Natural killer cell (primary cell): ENCODE results near the gene SMPD3. TPM values are rescaled to one million over a fixed set of nuclear protein-coding genes. Genes with fewer than 3 reads are reported as not detected.

Experiments used
- ATAC-seq, 3 donors: fragments of 150-1000 bp in 2 of 3; fragments of 200-7000 bp in 1 of 3; cut with Tn5 transposase; 1 replicate in 1 of 3; 2 replicates in 2 of 3; pipeline ENCODE4 v1.10.0; 2021; ENCODE audit warnings: mild to moderate bottlenecking in 2 of 3, moderate library complexity in 2 of 3
- DNase-seq, 2 donors: peaks; one replicate each; pipeline versions ENCODE4 v3.0.0 to v3.0.0-alpha.2; 2013 to 2021; ENCODE audit warnings: mixed read lengths in 1 of 2
- H3K27ac ChIP-seq: one replicate; pipeline ENCODE4 v1.5.1; 2013; ENCODE audit warnings: mild to moderate bottlenecking, low read length
- H3K27me3 ChIP-seq: one replicate; pipeline ENCODE4 v1.6.1; 2013; ENCODE audit warnings: low read length; ENCODE audit not compliant: control insufficient read depth, insufficient read depth
- H3K36me3 ChIP-seq: one replicate; pipeline ENCODE4 v1.6.1; 2013; ENCODE audit warnings: low read length; ENCODE audit not compliant: control insufficient read depth, insufficient read depth
- H3K4me1 ChIP-seq: one replicate; pipeline ENCODE4 v1.6.1; 2013; ENCODE audit warnings: low read length; ENCODE audit not compliant: control insufficient read depth, insufficient read depth
- H3K4me3 ChIP-seq: one replicate; pipeline ENCODE4 v1.5.1; 2013; ENCODE audit warnings: low read length
- H3K9me3 ChIP-seq: one replicate; pipeline ENCODE4 v1.6.1; 2013; ENCODE audit warnings: low read length; ENCODE audit not compliant: control insufficient read depth, insufficient read depth
- H3K27ac Mint-ChIP-seq, 2 donors: one replicate each; pipeline ENCODE4 v1.8.0; 2022; ENCODE audit warnings: mild to moderate bottlenecking in 2 of 2, mixed read lengths in 2 of 2, moderate library complexity in 1 of 2
- H3K27me3 Mint-ChIP-seq, 2 donors: one replicate each; pipeline ENCODE4 v1.8.0; 2022; ENCODE audit warnings: low read depth in 2 of 2, mixed read lengths in 2 of 2
- H3K36me3 Mint-ChIP-seq: one replicate; pipeline ENCODE4 v1.8.0; 2022; ENCODE audit warnings: mixed read lengths
- H3K4me1 Mint-ChIP-seq, 2 donors: one replicate each; pipeline ENCODE4 v1.8.0; 2022; ENCODE audit warnings: mixed read lengths in 2 of 2
- H3K4me3 Mint-ChIP-seq: one replicate; pipeline ENCODE4 v1.8.0; 2022; ENCODE audit warnings: mild to moderate bottlenecking, moderate library complexity, mixed read lengths
- H3K9me3 Mint-ChIP-seq, 2 donors: one replicate each; pipeline ENCODE4 v1.8.0; 2022; ENCODE audit warnings: mixed read lengths in 2 of 2
- WGBS: methylation state at CpG from one replicate; pipeline ENCODE4 v1.1.7; 2013; ENCODE audit warnings: missing lambda C conversion rate; ENCODE audit not compliant: insufficient coverage; 5-methylcytosine and 5-hydroxymethylcytosine counted together
- intact Hi-C: fragments of 100-400 bp; cut with micrococcal nuclease; formaldehyde crosslinking; loops from one replicate; pipeline ENCODE4 v1.14.2; 2022
- total RNA-seq, 4 donors: library from RNA; stranded (reverse); fragments of 120-200 nt in 1 of 4; gene quantifications; one replicate each; pipeline versions ENCODE4 v1.2.3 to v1.2.4, GENCODE V29; 2013 to 2022
- TF ChIP-seq, protein P1 (sequence below): fragments of 200-600 bp; IDR thresholded peaks from one replicate; pipeline ENCODE4 v1.8.0; 2022; ENCODE audit warnings: antibody characterized with exemption

SMPD3 gene
- total RNA-seq, 3 donors from 2014 or later (not counting 1 experiment from before 2014, with no cell fraction given) = 2.4 to 13.3 (median 3.2) TPM

- Histone ChIP-seq H3K4me3 (no peak overlapping the region), H3K36me3 (peaks cover 21% of the 10 kb centered on the region), H3K27me3 (no peaks in the 10 kb centered on the region), H3K9me3 (no peaks in the 10 kb centered on the region), H3K4me1 (peaks cover 3% of the 10 kb centered on the region), H3K27ac (no peak overlapping the region)
- DNase-seq = no peak
- no peak for ATAC-seq
- Mint-ChIP-seq H3K4me1 (peaks cover 6% of the 10 kb centered on the region in 2 donors), H3K4me3 (no peak overlapping the region), H3K36me3 (no peaks in the 10 kb centered on the region), H3K27me3 (no peaks in the 10 kb centered on the region), H3K27ac (peak overlapping the region in 1 of 2 donors; percentile 37), H3K9me3 (no peaks in the 10 kb centered on the region)
- intact Hi-C loops = no loop called here
- TF ChIP-seq, protein P1, sequence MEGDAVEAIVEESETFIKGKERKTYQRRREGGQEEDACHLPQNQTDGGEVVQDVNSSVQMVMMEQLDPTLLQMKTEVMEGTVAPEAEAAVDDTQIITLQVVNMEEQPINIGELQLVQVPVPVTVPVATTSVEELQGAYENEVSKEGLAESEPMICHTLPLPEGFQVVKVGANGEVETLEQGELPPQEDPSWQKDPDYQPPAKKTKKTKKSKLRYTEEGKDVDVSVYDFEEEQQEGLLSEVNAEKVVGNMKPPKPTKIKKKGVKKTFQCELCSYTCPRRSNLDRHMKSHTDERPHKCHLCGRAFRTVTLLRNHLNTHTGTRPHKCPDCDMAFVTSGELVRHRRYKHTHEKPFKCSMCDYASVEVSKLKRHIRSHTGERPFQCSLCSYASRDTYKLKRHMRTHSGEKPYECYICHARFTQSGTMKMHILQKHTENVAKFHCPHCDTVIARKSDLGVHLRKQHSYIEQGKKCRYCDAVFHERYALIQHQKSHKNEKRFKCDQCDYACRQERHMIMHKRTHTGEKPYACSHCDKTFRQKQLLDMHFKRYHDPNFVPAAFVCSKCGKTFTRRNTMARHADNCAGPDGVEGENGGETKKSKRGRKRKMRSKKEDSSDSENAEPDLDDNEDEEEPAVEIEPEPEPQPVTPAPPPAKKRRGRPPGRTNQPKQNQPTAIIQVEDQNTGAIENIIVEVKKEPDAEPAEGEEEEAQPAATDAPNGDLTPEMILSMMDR = no peak
- 45% methylated on average over 4 of the region's 4 CpGs for WGBS
Observed at GRCh38 chr16:68331879-68332410, 116.4 kb downstream of the SMPD3 start.

GRCh38 chr16:68328860-68329390 lies 119.4 kb downstream of the SMPD3 start:
- H3K9me3 Mint-ChIP-seq = no peaks in the 10 kb centered on the region
- TF ChIP-seq, protein P1 = peak; percentile 44
- no peaks in the 10 kb centered on the region for H3K36me3 Mint-ChIP-seq
- H3K4me3 Mint-ChIP-seq = no peak overlapping the region
- 53% methylated on average over 3 of the region's 3 CpGs for WGBS
- H3K4me1 Mint-ChIP-seq = peaks cover 6% of the 10 kb centered on the region in 2 donors
- Histone ChIP-seq H3K4me3 (no peak overlapping the region), H3K9me3 (no peaks in the 10 kb centered on the region), H3K27ac (no peak overlapping the region), H3K36me3 (peaks cover 24% of the 10 kb centered on the region), H3K27me3 (no peaks in the 10 kb centered on the region), H3K4me1 (peaks cover 3% of the 10 kb centered on the region)
- no peaks in the 10 kb centered on the region for H3K27me3 Mint-ChIP-seq
- H3K27ac Mint-ChIP-seq = peak overlapping the region in 1 of 2 donors; percentile 4
- ATAC-seq (no peak), DNase-seq (no peak)
- intact Hi-C loops = loop anchor here (1.0 kb wide), 1 partner anchor 68 kb away; no protein-coding TSS in a partner anchor

- Mint-ChIP-seq H3K4me3 (no peak overlapping the region), H3K27ac (peak overlapping the region in 1 of 2 donors; percentile 4), H3K4me1 (peaks cover 6% of the 10 kb centered on the region in 2 donors), H3K36me3 (no peaks in the 10 kb centered on the region), H3K9me3 (no peaks in the 10 kb centered on the region), H3K27me3 (no peaks in the 10 kb centered on the region)
- ATAC-seq = peak; percentile 93 to 100 (median 100)
- H3K4me1 ChIP-seq = peaks cover 3% of the 10 kb centered on the region
- H3K4me3 ChIP-seq = no peak overlapping the region
- H3K27ac ChIP-seq = no peak overlapping the region
- TF ChIP-seq, protein P1 = peak; percentile 92
- H3K27me3 ChIP-seq = no peaks in the 10 kb centered on the region
- WGBS = 50% methylated on average over 13 of the region's 13 CpGs
- intact Hi-C loops = loop anchor here (1.0 kb wide), 1 partner anchor 67 kb away; no protein-coding TSS in a partner anchor
- DNase-seq = peak; percentile 66 to 92
- H3K9me3 ChIP-seq = no peaks in the 10 kb centered on the region
- H3K36me3 ChIP-seq = peaks cover 26% of the 10 kb centered on the region
Observed at GRCh38 chr16:68328151-68328859, 120.0 kb downstream of the SMPD3 start.
